ENCODE measurements around the gene BTD.
A peak's percentile ranks its signal among the peaks of the same experiment; 100 is the strongest.
"Not testable (repeated sequence)": the region's sequence is repeated elsewhere in the genome, so short reads cannot be mapped to it uniquely, and the experiment has no call there.

BTD gene, protein sequence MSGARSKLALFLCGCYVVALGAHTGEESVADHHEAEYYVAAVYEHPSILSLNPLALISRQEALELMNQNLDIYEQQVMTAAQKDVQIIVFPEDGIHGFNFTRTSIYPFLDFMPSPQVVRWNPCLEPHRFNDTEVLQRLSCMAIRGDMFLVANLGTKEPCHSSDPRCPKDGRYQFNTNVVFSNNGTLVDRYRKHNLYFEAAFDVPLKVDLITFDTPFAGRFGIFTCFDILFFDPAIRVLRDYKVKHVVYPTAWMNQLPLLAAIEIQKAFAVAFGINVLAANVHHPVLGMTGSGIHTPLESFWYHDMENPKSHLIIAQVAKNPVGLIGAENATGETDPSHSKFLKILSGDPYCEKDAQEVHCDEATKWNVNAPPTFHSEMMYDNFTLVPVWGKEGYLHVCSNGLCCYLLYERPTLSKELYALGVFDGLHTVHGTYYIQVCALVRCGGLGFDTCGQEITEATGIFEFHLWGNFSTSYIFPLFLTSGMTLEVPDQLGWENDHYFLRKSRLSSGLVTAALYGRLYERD

GRCh38 chr3:15601399-15602145, at the start of gene BTD, which contains the start of gene HACL1:
Gene BTD (plus strand): TSS chr3:15601745. CDS start chr3:15635440, 33,695 bp downstream.
Gene HACL1 (minus strand): TSS chr3:15601569. CDS start chr3:15601463, 106 bp downstream.
- DNase-seq: no peak

GRCh38 chr3:15551902-15552301, 49.6 kb upstream of the BTD start:
- no peak for DNase-seq

GRCh38 chr3:15553749-15554148, 47.8 kb upstream of the BTD start:
- DNase-seq: no peak

DNA sequence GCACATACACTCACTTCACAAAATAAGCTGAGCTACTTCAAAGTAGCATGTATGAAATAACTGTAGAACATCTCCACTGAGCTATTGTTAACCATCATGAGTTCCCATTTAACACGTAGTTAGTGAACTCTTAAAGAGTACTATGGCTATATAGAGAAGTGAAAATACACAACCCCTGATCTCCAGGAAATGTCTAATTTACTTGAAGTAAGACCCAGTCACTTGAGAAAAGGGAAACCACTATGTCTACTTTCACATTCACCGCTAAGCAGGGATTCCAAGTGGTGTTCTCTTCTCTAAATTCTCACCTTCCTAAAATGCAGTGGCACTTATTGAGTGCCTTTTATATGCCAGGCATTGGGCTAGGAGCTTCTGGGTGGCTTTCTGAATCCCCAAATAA, 45.0 kb upstream of the BTD start:
- DNase-seq: peak in 1 of 2 experiments; percentile 1

DNA sequence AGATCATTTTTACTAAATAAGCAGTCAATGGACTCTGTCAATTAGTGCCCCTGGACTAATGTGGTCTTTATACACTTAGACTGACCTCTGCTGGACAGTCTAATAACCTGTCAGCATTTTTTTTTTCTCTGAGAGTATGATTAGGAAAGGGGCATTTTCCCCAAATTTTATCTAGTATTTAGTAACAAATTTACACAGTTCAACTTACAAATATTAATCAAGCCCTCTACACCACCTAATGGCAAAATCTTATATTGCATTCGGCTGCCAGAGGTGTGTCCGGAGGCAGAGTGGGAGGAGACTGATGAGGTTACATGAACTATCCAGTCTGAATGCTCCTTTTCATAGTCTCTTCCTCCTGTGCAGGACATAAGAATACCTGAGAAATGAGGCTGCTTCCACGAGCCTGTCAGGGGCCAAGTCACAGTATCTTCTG, 44.0 kb upstream of the BTD start:
- DNase-seq: peak; percentile 87 to 92

- no peak for DNase-seq
Observed at GRCh38 chr3:15558581-15558980, 43.0 kb upstream of the BTD start.

DNA sequence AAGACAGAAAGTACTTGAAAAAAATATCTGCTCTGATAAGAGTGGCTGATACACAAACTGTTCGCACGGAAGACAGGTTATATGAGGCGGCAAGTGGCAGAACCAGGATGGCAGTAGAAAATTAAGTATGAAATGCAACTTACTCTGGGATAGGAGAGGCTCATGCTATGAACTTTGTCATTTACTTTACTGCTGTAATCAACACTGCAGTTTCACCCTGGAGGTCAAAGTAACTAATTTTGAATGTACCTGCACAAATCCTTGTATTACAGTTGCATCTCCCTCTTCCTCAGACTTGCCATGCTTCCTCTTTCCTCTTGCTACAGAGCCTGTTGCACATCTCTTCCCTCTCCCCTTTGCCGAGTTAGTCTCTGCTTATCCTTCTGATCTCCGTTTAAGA, 39.0 kb upstream of the BTD start:
- DNase-seq: no peak

GRCh38 chr3:15563190-15563589, 38.4 kb upstream of the BTD start:
- DNase-seq: no peak

- DNase-seq: no peak
Observed at GRCh38 chr3:15572138-15572537, 29.4 kb upstream of the BTD start.

DNA sequence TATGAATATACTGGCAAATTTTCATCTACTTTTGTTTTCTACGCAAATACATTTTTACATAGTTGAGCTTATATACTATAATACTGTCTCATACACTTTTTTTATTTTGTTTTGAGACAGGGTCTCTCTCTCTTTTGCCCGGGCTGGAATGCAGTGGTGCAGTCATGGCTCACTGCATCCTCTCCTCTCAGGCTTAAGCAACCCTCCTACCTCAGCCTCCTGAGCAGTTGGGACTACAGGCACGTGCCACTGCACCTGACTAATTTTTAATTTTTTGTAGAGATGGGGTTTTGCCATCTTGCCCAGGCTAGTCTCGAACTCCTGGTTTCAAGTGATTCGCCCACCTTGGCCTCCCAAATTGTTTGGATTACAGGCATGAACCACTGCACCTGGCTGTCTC, 26.1 kb upstream of the BTD start:
- DNase-seq: no peak

DNA sequence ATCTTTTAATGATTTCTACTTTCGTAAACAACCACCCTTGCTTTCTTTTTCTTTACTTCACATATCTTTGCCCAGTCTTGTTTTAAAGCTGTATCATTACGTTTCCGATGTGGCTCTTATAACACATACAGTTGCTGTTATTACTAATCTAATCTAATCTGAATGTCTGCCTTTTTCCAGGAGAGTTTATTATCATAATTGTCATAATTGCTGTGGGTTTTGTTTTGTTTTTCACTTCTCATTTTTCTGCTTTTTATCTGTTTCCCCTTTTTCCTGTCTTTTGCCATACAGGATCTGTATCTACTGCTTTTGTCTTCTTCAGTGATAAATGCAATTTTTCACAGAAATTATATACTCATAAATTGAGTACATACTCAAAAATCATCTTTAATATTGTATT, 25.1 kb upstream of the BTD start:
- peak in 1 of 2 experiments; percentile 13 for DNase-seq

DNA sequence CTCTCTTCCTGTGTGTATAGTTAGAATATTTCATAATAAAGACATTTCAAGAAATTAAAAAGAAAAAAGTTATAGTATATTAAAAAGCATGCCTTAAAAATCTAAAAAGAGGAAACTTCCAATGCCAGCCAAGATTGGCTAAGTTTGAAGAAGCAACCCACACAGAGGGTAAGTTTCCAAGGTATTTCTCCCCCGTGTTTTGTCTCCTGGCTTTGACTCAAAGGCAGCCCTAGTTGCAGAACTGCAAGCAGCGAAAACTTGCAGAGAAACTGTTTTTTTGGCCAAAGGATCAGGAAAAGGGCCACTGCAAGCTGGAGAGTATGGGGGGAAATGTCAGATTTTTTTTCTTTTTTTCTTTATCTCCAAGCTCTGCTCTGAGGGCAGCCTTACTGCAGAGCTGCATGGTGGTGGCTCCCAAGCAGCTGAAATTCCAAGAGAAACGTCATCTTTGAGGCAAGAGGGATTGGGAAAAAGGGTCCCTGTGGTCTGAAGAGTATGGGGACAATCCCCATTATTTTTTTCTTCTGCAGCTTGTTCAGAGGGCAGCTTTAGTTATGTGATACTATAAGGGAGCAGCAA, 23.2 kb upstream of the BTD start:
- DNase-seq: peak; percentile 27 to 47

- no peak for DNase-seq
Observed at GRCh38 chr3:15579051-15579450, 22.5 kb upstream of the BTD start.

GRCh38 chr3:15581471-15582394, 19.8 kb upstream of the BTD start:
- no peak for DNase-seq

- no peak for DNase-seq
Observed at GRCh38 chr3:15585111-15585845, 16.3 kb upstream of the BTD start.

- DNase-seq: no peak
Observed at GRCh38 chr3:15591242-15591641, 10.3 kb upstream of the BTD start.

- DNase-seq: no peak
Observed at GRCh38 chr3:15591928-15592327, 9.6 kb upstream of the BTD start.

GRCh38 chr3:15592968-15593367, 8.6 kb upstream of the BTD start:
- no peak for DNase-seq

- DNase-seq: no peak
Observed at GRCh38 chr3:15595955-15596354, 5.6 kb upstream of the BTD start.

DNA sequence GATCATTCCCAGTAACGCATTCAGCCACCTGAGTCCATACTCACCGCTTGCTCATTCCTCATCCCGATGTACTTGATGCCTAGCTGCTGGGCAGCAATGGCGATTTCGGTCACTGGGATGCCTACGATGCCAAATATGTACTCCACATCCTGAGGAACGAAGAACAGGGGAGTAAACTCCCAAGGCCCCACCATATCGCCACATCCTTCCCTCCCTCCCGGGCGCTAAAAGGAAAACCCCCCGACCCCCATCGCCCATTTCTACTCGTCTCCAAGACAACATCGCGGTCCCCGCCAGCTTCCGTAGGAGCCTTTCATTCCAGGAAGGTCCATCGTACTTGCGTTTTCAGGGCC, 523 bp upstream of the BTD start:
- no peak for DNase-seq

- DNase-seq: no peak
Observed at GRCh38 chr3:15602146-15602536, 596 bp downstream of the BTD start.

DNA sequence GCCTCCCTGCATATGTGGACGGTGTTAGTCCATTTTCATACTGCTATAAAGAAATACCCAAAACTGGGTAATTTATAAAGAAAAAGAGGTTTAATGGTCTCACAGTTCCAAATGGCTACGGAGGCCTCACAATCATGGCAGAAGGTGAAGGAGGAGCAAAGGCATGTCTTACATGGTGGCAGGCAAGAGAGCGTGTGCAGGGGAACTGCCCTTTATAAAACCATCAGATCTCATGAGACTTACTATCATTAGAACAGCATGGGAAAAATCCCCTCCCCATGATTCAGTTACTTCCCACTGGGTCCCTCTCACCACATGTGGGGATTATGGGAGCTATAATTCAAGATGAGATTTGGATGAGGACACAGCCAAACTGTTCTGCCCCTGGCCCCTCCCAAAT, 1.3 kb downstream of the BTD start:
- DNase-seq: not testable (repeated sequence)
